DND-41 (cell line): Measurements from ENCODE around the gene TCERG1L.

Source experiments
- ATAC-seq: fragments of 200-7000 bp; cut with Tn5 transposase; 3 replicates; pipeline ENCODE4 v1.9.1; 2021; ENCODE audit warnings: low read depth; ENCODE audit not compliant: insufficient read depth
- DNase-seq: peaks from one replicate; pipeline ENCODE4 v3.0.0-alpha.2; 2020
- H2AFZ ChIP-seq: 2 replicates; pipeline ENCODE4 v1.6.0; 2012; ENCODE audit warnings: low read depth, low read length
- H3K27ac ChIP-seq: 2 replicates; pipeline ENCODE4 v1.5.1; 2012; ENCODE audit warnings: low read length, inconsistent platforms
- H3K27me3 ChIP-seq: fragments of 200-600 bp; sonication (generic); 2 replicates; pipeline ENCODE4 v1.6.0; 2012; ENCODE audit warnings: low read length, mild to moderate bottlenecking, inconsistent platforms; ENCODE audit not compliant: insufficient read depth, poor library complexity
- H3K36me3 ChIP-seq: 2 replicates; pipeline ENCODE4 v1.5.1; 2012; ENCODE audit warnings: low read length, inconsistent platforms; ENCODE audit not compliant: insufficient read depth
- H3K4me1 ChIP-seq: 2 replicates; pipeline ENCODE4 v1.5.1; 2012; ENCODE audit warnings: mild to moderate bottlenecking, low read length; ENCODE audit not compliant: insufficient read depth
- H3K4me2 ChIP-seq: 2 replicates; pipeline ENCODE4 v1.6.0; 2012; ENCODE audit warnings: mild to moderate bottlenecking, moderate library complexity, low read length, inconsistent platforms; ENCODE audit not compliant: insufficient read depth
- H3K4me3 ChIP-seq, 2 experiments: fragments of 200-600 bp in 1 of 2; shearing (Covaris generic) in 1 of 2; 2 replicates each; pipeline ENCODE4 v1.5.1; 2012 to 2016; ENCODE audit warnings: inconsistent platforms in 2 of 2, low read length in 2 of 2, mild to moderate bottlenecking in 2 of 2, low read depth in 1 of 2, moderate library complexity in 1 of 2
- H3K79me2 ChIP-seq: 2 replicates; pipeline ENCODE4 v1.6.0; 2012; ENCODE audit warnings: low read length, inconsistent platforms; ENCODE audit not compliant: insufficient read depth
- H3K9ac ChIP-seq: 2 replicates; pipeline ENCODE4 v1.6.0; 2012; ENCODE audit warnings: low read depth, mild to moderate bottlenecking, inconsistent platforms, low read length, moderate library complexity
- H3K9me3 ChIP-seq: 2 replicates; pipeline ENCODE4 v1.5.1; 2012; ENCODE audit warnings: low read length, moderate library complexity, mild to moderate bottlenecking, inconsistent platforms; ENCODE audit not compliant: insufficient read depth, severe bottlenecking
- H4K20me1 ChIP-seq: 2 replicates; pipeline ENCODE4 v1.6.0; 2012; ENCODE audit warnings: low read length; ENCODE audit not compliant: insufficient read depth
- CTCF ChIP-seq: IDR thresholded peaks from 2 replicates; pipeline ENCODE4 v1.5.1; 2012; ENCODE audit warnings: borderline replicate concordance, low read length, moderate library complexity, mild to moderate bottlenecking; ENCODE audit not compliant: poor library complexity, severe bottlenecking; ENCODE audit errors: extremely low read depth
- EZH2 ChIP-seq: IDR thresholded peaks from 3 replicates; pipeline ENCODE4 v1.6.1; 2012; ENCODE audit warnings: borderline replicate concordance, low read depth, mild to moderate bottlenecking, moderate library complexity, low read length, inconsistent platforms; ENCODE audit not compliant: severe bottlenecking

The TCERG1L gene

GRCh38 chr10:131318291-131318690 lies 6.8 kb upstream of the TCERG1L start:
- Histone ChIP-seq H4K20me1 (no peaks in the 10 kb centered on the region), H3K79me2 (no peaks in the 10 kb centered on the region), H2AFZ (no peak overlapping the region), H3K27ac (no peak overlapping the region), H3K9ac (no peak overlapping the region), H3K4me1 (no peaks in the 10 kb centered on the region), H3K36me3 (no peaks in the 10 kb centered on the region), H3K4me3 (no peak overlapping the region), H3K4me2 (no peak overlapping the region), H3K9me3 (no peaks in the 10 kb centered on the region), H3K27me3 (no peaks in the 10 kb centered on the region)
- no peak for TF ChIP-seq CTCF
- no peak for TF ChIP-seq EZH2
- DNase-seq, result no peak
- ATAC-seq, result no peak

- Histone ChIP-seq H3K27ac (no peak overlapping the region), H2AFZ (no peak overlapping the region), H3K9me3 (no peaks in the 10 kb centered on the region), H3K27me3 (no peaks in the 10 kb centered on the region), H3K4me3 (no peak overlapping the region), H4K20me1 (no peaks in the 10 kb centered on the region), H3K4me2 (no peak overlapping the region), H3K4me1 (no peaks in the 10 kb centered on the region), H3K9ac (no peak overlapping the region), H3K79me2 (no peaks in the 10 kb centered on the region), H3K36me3 (no peaks in the 10 kb centered on the region)
- DNase-seq (no peak), ATAC-seq (no peak)
- TF ChIP-seq CTCF (no peak), EZH2 (no peak)
Observed at GRCh38 chr10:131316321-131317075, 5.0 kb upstream of the TCERG1L start.

- H3K36me3 ChIP-seq, result no peaks in the 10 kb centered on the region
- H3K27me3 ChIP-seq, result no peaks in the 10 kb centered on the region
- H3K4me2 ChIP-seq, result no peak overlapping the region
- no peaks in the 10 kb centered on the region for H3K4me1 ChIP-seq
- no peak overlapping the region for H3K9ac ChIP-seq
- no peak overlapping the region for H2AFZ ChIP-seq
- ATAC-seq (no peak), DNase-seq (no peak)
- no peaks in the 10 kb centered on the region for H4K20me1 ChIP-seq
- no peak for TF ChIP-seq EZH2
- TF ChIP-seq CTCF, result no peak
- no peaks in the 10 kb centered on the region for H3K79me2 ChIP-seq
- H3K27ac ChIP-seq, result no peak overlapping the region
- no peaks in the 10 kb centered on the region for H3K9me3 ChIP-seq
- H3K4me3 ChIP-seq, result no peak overlapping the region
Observed at GRCh38 chr10:131315344-131315743, 3.8 kb upstream of the TCERG1L start.
